Activated CD8-positive, alpha-beta memory T cell treated with anti-CD3 and anti-CD28 coated beads for 24 hours (primary cell): Measurements from ENCODE around the gene KIAA0232.
"Not testable (repeated sequence)": the region's sequence is repeated elsewhere in the genome, so short reads cannot be mapped to it uniquely, and the experiment has no call there.

Experiments used
- DNase-seq: peaks from one replicate; pipeline ENCODE4 v3.0.0-alpha.2; 2020

Gene KIAA0232

GRCh38 chr4:6889101-6889735 is 106.7 kb downstream of the KIAA0232 start:
- DNase-seq: no peak

DNA sequence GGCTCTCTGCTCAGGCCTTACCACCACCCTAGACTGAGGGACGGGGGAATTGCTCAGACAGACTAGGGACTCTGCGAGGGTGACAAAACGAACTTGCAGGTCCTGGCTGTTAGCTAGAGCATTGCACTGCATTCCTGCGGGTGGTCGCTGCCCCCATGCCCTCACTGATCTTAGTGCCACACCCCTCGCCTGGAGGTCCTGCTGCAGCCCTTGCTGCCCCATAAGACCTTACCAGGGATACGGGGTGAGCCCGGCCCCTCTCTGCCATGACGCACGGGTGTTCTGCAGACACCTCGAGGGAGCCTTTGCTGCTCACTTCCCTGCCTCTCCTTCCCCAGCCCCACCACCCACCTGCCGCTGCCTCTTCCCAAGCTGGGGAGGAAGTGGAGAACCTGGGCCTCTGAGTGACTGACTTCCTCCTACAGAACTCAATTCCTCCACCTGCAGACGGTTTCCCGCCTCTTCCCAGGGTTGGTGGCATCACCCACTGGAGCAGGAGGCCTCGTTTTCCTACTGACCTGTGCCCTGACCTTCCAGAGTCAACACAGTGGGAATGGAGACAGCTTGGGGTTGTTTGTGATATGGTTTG is 107.3 kb downstream of the KIAA0232 start:
- DNase-seq: no peak

DNA sequence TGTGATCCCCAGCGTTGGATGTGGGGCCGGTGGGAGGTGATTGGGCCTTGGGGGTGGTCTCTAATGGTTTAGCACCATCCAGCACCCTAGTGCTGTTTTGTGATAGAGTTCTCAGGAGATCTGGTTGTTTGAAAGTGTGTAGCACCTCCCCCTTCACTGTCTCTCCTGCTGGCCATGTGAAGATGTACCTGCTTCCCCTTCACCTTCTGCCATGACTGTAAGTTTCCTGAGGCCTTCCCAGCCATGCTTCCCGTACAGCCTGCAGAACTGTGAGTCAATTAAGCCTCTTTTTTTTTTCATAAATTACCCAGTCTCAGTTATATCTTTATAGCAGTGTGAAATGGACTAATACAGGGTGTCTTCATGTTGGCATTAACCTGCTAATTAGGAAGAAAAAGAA is 107.8 kb downstream of the KIAA0232 start:
- no peak for DNase-seq

DNA sequence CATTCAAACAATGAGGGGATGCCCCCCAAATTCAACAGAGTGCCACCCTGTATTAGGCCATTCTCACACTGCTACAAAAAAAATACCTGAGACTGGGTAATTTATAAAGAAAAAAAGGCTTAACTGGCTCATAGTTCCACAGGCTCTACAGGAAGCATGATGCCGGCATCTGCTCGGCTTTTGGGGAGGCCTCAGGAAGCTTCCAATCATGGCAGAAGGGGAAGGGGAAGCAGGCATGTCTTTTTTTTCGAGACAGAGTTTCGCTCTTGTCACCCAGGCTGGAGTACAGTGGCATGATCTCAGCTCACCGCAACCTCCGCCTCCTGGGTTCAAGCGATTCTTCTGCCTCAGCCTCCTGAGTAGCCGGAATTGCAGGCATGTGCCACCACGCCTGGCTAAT is 108.4 kb downstream of the KIAA0232 start:
- not testable (repeated sequence) for DNase-seq

- no peak for DNase-seq
Observed at GRCh38 chr4:6891436-6892170, 109.1 kb downstream of the KIAA0232 start.

GRCh38 chr4:6892190-6892908 is 109.8 kb downstream of the KIAA0232 start:
- no peak for DNase-seq

GRCh38 chr4:6892909-6893202 is 110.3 kb downstream of the KIAA0232 start:
- DNase-seq: no peak

GRCh38 chr4:6893449-6894085 is 111.0 kb downstream of the KIAA0232 start:
- no peak for DNase-seq

GRCh38 chr4:6894086-6894478 is 111.6 kb downstream of the KIAA0232 start:
- no peak for DNase-seq

DNA sequence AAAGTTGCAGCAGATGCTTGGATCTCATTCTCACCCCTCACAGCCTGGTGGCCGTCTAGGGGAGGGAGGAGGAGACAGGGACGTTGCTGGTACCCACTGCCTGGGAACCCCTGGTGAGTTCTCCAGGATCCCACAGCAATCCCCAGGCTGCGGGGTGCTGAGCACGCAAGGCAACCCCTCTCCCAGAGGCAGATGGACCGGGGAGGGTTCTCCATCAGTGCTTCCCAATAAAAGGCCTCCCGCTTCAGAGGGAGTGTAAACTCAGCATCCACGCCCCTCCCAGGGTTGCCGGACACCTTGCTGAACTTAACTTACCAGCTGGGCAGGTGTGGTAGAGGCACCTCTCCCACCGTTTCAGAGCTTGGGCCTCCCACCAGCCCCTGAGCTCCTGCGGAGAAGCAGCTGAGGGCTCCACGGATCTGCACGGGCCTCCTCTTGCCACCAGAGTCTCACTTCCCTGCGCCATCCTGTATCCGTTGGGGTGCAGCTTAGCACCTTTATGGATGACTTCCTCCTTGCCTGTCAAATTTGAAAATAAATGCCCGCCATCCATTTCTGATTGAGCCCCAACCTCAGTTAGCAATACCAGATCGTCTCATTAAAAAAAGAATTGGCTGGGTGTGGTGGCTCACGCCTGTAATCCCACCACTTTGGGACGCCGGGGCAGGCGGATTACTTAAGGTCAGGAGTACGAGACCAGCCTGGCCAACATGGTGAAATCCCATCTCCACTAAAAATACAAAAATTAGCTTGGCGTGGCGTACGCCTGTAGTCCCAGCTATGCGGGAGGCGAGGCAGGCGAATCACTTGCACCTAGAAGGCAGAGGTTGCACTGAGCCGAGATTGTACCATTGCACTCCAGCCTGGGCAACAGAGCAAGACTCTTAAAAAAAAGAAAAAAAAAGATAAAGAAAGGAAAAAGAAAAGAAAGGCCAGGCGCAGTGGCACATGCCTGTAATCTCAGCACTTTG is 112.3 kb downstream of the KIAA0232 start:
- no peak for DNase-seq

- no peak for DNase-seq
Observed at GRCh38 chr4:6896035-6896434, 113.5 kb downstream of the KIAA0232 start.

DNA sequence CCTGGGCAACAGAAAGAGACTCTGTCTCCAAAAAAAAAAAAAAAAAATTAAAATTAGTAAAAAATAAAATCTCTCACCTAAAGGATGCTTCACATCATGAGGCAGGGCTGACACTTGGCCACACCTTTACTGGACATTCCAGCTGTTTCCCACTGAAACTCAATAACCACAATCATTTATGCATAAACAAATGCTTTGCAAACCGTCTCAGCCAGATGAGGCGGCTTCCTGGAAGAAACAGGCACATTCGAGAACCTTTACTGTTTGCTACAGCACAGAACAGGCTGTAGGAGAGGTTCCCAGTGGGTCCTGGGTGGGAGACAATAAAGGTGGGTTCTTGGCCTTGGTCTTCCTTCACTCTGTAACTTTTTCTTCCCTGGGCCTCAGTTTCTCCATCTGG is 116.2 kb downstream of the KIAA0232 start:
- DNase-seq: no peak

- no peak for DNase-seq
Observed at GRCh38 chr4:6900181-6900812, 117.8 kb downstream of the KIAA0232 start.

GRCh38 chr4:6900956-6901355 is 118.4 kb downstream of the KIAA0232 start:
- no peak for DNase-seq

DNA sequence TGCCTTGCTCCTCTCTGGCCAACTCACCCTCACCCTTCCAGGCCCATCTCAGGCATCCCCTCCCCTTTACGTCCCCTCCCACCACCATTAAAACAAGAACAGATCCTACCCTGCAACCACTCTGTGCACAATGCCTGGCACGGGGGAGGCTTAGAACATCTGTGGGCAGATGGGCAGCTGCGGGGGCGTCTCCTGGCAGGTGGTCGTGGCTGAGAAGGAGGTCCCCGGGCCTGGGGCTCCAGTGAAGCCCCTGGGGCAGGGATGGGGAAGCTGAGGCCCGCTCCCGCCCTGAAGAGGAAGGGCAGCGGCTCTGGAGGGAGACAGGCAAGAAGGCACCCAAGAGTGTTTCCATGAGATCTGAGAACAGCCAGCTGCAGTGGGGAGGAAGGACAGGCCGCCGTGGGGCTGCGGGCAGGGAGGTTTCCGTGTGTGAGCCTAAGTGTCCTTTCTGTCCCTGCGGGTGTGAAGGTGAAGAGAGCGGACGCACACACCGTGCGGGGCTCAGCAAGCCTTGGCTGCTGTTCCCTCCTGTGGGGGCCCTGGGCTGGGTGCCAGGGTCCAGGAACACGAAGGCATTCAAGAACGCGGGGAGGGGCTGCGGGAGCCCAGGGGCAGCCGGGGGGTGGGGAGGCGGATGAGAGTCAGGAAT is 119.3 kb downstream of the KIAA0232 start:
- DNase-seq: no peak

- DNase-seq: no peak
Observed at GRCh38 chr4:6902318-6903042, 120.0 kb downstream of the KIAA0232 start.

DNA sequence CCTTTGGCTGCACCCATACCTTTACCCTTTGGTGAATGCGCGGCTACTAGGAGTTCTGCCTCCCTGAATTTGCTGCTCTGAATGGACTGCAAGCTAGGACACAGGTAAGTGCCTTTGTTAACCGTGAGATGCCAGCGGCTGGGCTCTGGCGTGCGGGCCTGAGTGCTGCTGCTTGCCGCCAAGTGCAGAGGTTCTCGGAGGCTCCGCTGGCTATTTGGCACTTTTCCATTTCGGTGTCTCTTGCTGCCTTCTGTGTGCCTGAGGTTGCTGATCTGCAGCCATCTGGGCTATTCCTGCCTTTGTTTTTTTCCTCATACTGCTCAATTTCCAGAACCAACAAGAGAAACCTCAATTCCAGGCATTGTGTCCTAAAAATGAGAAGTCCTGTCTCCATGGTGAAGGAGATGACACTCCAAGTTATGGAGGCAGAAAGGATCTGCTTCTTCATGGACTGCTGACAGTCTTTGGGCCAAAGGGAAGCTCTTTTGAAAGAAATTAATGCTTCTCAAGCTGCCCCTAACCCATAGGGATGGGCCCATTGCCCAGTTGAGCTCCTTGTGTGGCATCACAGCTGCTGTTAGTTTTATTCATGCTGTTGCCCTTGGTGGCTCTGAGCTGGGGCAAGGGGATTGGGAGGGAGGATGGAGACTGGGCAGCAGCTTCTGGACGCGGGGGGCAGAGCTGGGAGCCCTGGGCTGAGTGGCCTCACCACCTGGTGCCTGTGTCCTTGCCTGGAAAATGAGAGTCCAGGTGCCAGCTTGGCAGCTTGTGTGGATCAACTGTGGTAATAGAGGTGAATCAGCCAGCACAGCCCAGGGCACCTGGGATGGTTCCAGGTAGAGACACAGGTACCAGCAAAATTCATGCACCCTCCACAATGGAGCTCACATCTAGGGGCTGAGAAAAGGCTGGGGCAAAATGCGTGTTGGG is 123.3 kb downstream of the KIAA0232 start:
- no peak for DNase-seq

DNA sequence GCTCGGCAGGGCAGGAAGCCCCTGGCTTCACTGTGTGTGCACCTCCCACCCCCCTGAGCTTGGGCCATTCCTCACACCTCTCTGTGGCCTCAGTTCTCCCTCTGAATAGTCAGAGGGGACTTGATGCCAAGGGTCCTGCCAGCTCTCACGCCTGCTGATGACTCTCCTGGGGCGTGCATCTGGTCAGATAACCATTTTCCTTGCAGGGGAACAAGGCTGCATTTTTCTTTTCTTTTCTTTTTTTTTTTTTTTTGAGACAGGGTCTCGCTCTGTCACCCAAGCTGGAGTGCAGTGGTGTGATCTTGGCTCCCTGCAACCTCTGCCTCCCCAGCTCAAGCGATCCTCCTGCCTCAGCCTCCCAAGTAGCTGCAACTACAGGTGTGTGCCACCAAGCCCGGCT is 124.0 kb downstream of the KIAA0232 start:
- not testable (repeated sequence) for DNase-seq

DNA sequence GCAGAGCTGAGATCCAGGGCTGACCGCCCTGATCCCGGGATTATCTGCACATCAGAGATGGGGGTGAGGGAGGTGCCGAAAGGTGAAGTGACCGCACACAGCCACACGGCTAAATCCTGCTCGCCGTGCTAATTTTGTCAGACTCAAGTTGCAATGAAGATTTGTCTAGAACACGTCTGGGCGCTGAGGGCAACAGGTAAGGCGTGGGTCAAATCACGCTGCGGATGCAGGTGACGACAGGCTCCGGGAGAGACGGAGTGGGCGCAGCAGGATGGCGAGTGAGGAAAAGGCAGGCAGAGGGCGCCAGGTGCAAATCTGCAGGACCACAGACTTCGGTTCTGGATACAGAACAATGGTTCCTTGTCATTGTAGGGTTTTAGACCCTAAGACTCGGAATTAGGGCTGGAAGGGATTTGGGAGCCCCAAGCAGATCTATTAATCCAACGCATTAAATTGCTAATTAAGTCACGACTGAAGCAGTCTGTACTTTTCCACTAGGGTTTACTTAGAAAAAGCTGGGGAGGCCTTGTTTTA is 125.2 kb downstream of the KIAA0232 start:
- DNase-seq: no peak
